ENCODE results near the gene DOP1B. TPM values are rescaled to one million over a fixed set of nuclear protein-coding genes. Genes with fewer than 3 reads are reported as not detected.
A peak's percentile ranks its signal among the peaks of the same experiment; 100 is the strongest.
"Not testable (repeated sequence)": the region's sequence is repeated elsewhere in the genome, so short reads cannot be mapped to it uniquely, and the experiment has no call there.

Gene DOP1B
- total RNA-seq, 4 donors from 2014 or later = 6.9 to 17.7 (median 15.1) TPM

- peak; percentile 96 for ATAC-seq (ENCODE audit: low FRiP score)
- DNase-seq (ENCODE audit: low spot score) = peak; percentile 59
- TF ChIP-seq CTCF (IDR thresholded peaks at IDR 0.05) = peak in 1 of 3 donors; percentile 19
Measured at GRCh38 chr21:36141513-36141925, 15.1 kb upstream of the DOP1B start.

DNA sequence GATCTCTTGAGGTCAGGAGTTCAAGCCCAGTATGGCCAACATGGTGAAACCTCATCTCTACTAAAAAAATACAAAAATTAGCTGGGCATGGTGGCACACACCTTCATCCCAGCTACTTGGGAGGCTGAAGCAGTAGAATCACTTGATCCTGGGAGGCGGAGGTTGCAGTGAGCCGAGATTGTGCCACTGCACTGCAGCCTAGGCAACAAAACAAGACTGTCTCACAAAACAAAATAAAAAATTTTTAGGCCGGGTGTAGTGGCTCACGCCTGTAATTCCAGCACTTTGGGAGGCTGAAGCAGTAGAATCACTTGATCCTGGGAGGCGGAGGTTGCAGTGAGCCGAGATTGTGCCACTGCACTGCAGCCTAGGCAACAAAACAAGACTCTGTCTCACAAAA is 12.4 kb upstream of the DOP1B start:
- ATAC-seq (ENCODE audit: low FRiP score); DNase-seq (ENCODE audit: low spot score): not testable (repeated sequence)

DNA sequence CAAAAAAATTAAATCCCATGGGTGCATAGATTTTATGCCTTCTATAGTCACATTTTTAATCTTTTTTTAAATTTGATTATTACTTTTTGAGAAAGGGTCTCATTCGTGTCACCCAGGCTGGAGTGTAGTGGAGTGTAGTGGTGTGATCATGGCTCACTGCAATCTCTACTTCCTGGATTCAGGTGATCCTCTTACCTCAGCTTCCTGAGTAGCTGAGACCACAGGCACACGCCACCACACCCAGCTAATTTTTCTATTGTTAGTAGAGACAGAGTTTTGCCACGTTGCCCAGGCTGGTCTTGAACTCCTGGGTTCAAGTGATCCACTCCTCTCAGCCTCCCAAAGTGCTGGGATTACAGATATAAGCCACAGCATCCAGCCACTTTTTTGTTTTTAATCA is 11.4 kb upstream of the DOP1B start:
- ATAC-seq (ENCODE audit: low FRiP score) (no peak), DNase-seq (ENCODE audit: low spot score) (no peak)
- TF ChIP-seq CTCF (IDR thresholded peaks at IDR 0.05) = no peak

DNA sequence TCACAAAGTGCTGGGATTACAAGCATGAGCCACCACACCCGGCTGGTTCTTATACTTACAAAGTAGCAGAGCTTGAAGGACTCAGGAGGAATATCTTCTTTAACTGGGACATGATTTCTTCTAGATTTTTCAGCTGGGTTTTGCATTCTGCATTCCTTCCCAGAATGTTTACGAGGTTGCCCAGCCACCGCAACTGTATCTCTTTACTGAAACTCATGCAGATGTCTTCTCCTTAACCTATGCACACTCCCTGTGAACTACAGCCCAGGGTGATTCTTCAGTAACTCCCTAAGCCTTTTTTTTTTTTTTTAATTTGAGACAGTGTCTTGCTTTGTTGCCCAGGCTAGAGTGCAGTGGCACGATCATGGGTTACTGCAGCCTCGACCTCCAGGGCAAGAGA is 8.7 kb upstream of the DOP1B start:
- TF ChIP-seq CTCF (IDR thresholded peaks at IDR 0.05) = no peak
- ATAC-seq (ENCODE audit: low FRiP score) (no peak), DNase-seq (ENCODE audit: low spot score) (no peak)

DNA sequence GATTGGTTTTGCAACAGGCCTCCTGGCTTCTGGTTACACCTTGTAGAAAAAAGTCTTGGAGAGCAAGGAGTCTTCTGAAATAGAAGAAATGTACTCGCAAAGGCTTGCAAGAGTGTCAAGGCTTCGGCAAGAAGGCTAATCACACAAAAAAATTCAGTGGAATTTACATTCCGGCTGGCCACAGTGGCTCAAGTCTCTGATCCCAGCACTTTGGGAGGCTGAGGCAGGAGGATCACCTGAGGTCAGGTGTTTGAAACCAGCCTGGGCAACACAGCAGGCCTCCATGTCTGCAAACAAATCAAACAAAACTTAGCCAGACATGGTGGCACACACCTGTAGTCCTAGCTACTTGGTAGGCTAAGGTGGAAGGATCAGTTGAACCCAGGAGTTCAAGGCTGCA is 7.7 kb upstream of the DOP1B start:
- ATAC-seq (ENCODE audit: low FRiP score) (no peak), DNase-seq (ENCODE audit: low spot score) (no peak)
- TF ChIP-seq CTCF (IDR thresholded peaks at IDR 0.05) = no peak

DNA sequence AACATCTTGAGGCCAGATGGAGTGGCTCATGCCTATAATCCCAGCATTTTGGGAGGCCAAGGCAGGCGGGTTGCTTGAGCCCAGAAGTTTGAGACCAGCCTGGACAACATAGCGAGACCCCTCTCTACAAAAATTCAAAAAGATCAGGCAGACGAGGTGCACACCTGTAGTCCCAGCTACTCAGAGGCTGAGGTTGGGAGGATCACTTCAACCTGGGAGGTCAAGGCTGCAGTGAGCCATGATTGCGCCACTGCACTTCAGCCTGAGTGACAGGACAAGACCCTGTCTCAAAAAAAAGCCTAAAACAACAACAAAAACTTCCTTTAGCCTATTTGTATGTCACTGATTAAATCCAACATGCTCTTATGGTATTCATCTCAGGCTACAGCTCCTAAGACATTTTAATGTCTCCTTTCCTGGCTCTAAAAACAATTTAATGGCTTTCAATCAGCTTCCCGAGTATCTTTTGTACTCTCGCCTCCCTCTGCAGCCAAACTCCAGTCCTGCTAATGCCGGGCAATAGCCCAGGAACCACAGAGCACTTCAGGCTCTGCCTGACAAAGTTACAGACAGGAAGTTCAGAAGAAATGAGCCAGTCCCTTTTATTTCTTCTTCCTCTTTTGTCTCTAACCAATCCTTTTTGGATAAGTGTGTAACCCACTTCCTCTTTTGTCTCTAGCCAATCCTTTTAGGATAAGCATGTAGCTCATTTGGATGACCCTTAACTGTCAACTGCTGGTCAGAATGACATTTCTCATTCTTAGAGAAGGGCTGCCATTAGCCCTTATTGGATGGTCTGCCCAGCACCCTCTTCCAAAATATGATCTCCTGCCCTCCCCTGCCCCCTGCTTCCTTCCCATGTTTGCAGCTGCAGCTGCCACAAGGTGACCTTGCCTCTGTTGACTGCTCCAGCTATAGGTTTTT is 6.6 kb upstream of the DOP1B start:
- DNase-seq (ENCODE audit: low spot score) (no peak), ATAC-seq (ENCODE audit: low FRiP score) (no peak)
- no peak for TF ChIP-seq CTCF (IDR thresholded peaks at IDR 0.05)

GRCh38 chr21:36155603-36156338 is 853 bp upstream of the DOP1B start:
- no peak for TF ChIP-seq CTCF (IDR thresholded peaks at IDR 0.05)
- DNase-seq (ENCODE audit: low spot score) = no peak
- no peak for ATAC-seq (ENCODE audit: low FRiP score)
